T-cell (primary cell): ENCODE data around the gene RABEP1. TPM values are rescaled to one million over a fixed set of nuclear protein-coding genes. Genes with fewer than 3 reads are reported as not detected.
"Not testable (repeated sequence)": the region's sequence is repeated elsewhere in the genome, so short reads cannot be mapped to it uniquely, and the experiment has no call there.

ENCODE experiments used
- ATAC-seq, 4 experiments: fragments of 200-7000 bp in 3 of 4; fragments of 150-1000 bp in 1 of 4; cut with Tn5 transposase; replicated peaks in 1 of 4; 1 replicate in 3 of 4; 2 replicates in 1 of 4; pipeline ENCODE4 v1.10.0; 2021; ENCODE audit warnings: moderate library complexity in 3 of 4, mild to moderate bottlenecking in 2 of 4, moderate number of reproducible peaks in 1 of 4
- CTCF ChIA-PET, 2 donors: fragments of 300-600 bp; sonication (Branson Sonifier 250); formaldehyde crosslinking; loops; one replicate each; lab custom pipeline; 2022; ENCODE audit warnings: antibody characterized with exemption in 2 of 2; lab: Charles Lee
- POLR2A ChIA-PET, 2 donors: fragments of 300-600 bp; sonication (Branson Sonifier 250); formaldehyde crosslinking; loops; one replicate each; lab custom pipeline; 2022; ENCODE audit warnings: antibody characterized with exemption in 2 of 2; lab: Charles Lee
- DNase-seq, 35 experiments: peaks; one replicate each; pipeline versions ENCODE4 v3.0.0 to v3.0.0-alpha.2; 2013 to 2023
- H3K27ac ChIP-seq: one replicate; pipeline ENCODE4 v1.5.1; 2013; ENCODE audit warnings: low read length
- H3K27me3 ChIP-seq, 2 experiments: replicated peaks in 1 of 2; 1 replicate in 1 of 2; 2 replicates in 1 of 2; pipeline versions ENCODE4 v1.6.1 to v1.7.0; 2013; ENCODE audit warnings: low read length in 1 of 2, mixed read lengths in 1 of 2; ENCODE audit not compliant: control insufficient read depth in 2 of 2, insufficient read depth in 2 of 2; ENCODE audit errors: extremely low read depth in 1 of 2
- H3K36me3 ChIP-seq, 2 donors: 1 replicate in 1 of 2; 2 replicates in 1 of 2; pipeline versions ENCODE4 v1.6.1 to v1.7.0; 2013; ENCODE audit warnings: low read length in 1 of 2; ENCODE audit not compliant: control insufficient read depth in 2 of 2, insufficient read depth in 1 of 2; ENCODE audit errors: extremely low read depth in 1 of 2
- H3K4me1 ChIP-seq, 2 experiments: 1 replicate in 1 of 2; 2 replicates in 1 of 2; pipeline versions ENCODE4 v1.6.1 to v1.7.0; 2013; ENCODE audit warnings: low read length in 2 of 2, mixed read lengths in 1 of 2; ENCODE audit not compliant: insufficient read depth in 2 of 2, control insufficient read depth in 1 of 2; ENCODE audit errors: extremely low read depth in 1 of 2
- H3K4me3 ChIP-seq, 2 donors: 1 replicate in 1 of 2; 2 replicates in 1 of 2; pipeline versions ENCODE4 v1.5.1 to v1.7.0; 2013; ENCODE audit warnings: mild to moderate bottlenecking in 2 of 2, low read length in 1 of 2, moderate library complexity in 1 of 2; ENCODE audit not compliant: control insufficient read depth in 1 of 2; ENCODE audit errors: extremely low read depth in 1 of 2
- H3K9me3 ChIP-seq: 2 replicates; pipeline ENCODE4 v1.7.0; 2013
- H3K27ac Mint-ChIP-seq, 2 donors: one replicate each; pipeline ENCODE4 v1.8.0; 2020 to 2021; ENCODE audit warnings: mild to moderate bottlenecking in 2 of 2, mixed read lengths in 2 of 2
- H3K27me3 Mint-ChIP-seq, 2 donors: one replicate each; pipeline ENCODE4 v1.8.0; 2021 to 2022; ENCODE audit warnings: mixed read lengths in 2 of 2
- H3K36me3 Mint-ChIP-seq: one replicate; pipeline ENCODE4 v1.8.0; 2021; ENCODE audit warnings: mixed read lengths
- H3K4me1 Mint-ChIP-seq, 3 donors: one replicate each; pipeline ENCODE4 v1.8.0; 2020 to 2022; ENCODE audit warnings: mixed read lengths in 3 of 3, mild to moderate bottlenecking in 1 of 3
- H3K4me3 Mint-ChIP-seq, 3 donors: one replicate each; pipeline ENCODE4 v1.8.0; 2020 to 2022; ENCODE audit warnings: mild to moderate bottlenecking in 3 of 3, mixed read lengths in 3 of 3, moderate library complexity in 3 of 3
- H3K9me3 Mint-ChIP-seq, 3 donors: one replicate each; pipeline ENCODE4 v1.8.0; 2020 to 2022; ENCODE audit warnings: mixed read lengths in 3 of 3
- WGBS: methylation state at CpG from one replicate; pipeline ENCODE4 v1.1.5; 2013; ENCODE audit warnings: missing lambda C conversion rate; ENCODE audit not compliant: insufficient coverage; 5-methylcytosine and 5-hydroxymethylcytosine counted together
- total RNA-seq, 35 experiments: library from RNA in 6 of 35; stranded (reverse) in 6 of 35; fragments of 120-200 nt in 1 of 35; gene quantifications; one replicate each; pipeline versions ENCODE4 v1.2.1 to v1.2.4 and lab custom pipeline; 2013 to 2026

The RABEP1 gene
- total RNA-seq, result 10 to 100 TPM; 39.1 to 48.1 (median 47.7) TPM
- total RNA-seq (2013), result 55.8 TPM
- 68.8 to 200 (median 143) reads per million in 29 experiments for total RNA-seq (lab: John Stamatoyannopoulos, UW)

GRCh38 chr17:5281814-5282641 lies at the start of gene RABEP1:
Gene RABEP1, plus strand, starts transcription at chr17:5282284. Its CDS starts 203 bp downstream, at chr17:5282487.
- H3K27ac Mint-ChIP-seq, result peak within 1 kb of the TSS; percentile 85 to 86
- Histone ChIP-seq H3K4me1 (peaks cover 23 to 24% of the 10 kb centered on the region in 2 experiments), H3K27me3 (no peaks in the 10 kb centered on the region), H3K4me3 (peak within 1 kb of the TSS; percentile 65 to 72), H3K9me3 (no peaks in the 10 kb centered on the region), H3K36me3 (no peaks in the 10 kb centered on the region), H3K27ac (peak within 1 kb of the TSS; percentile 2)
- peak; percentile 80 to 96 (median 87) for DNase-seq
- ChIA-PET CTCF (interaction anchor here (0.5 to 0.6 kb wide), 2 partner anchors 29 to 99 kb away, joined by 3 to 4 read pairs; no protein-coding TSS in a partner anchor), POLR2A (interaction anchor here (0.6 kb wide), 2 partner anchors 314 to 633 kb away, joined by 3 to 5 read pairs; no protein-coding TSS in a partner anchor)
- peak; percentile 86 to 89 (median 88) for ATAC-seq
- WGBS, result 2% methylated on average over 93 of the region's 98 CpGs
- no peaks in the 10 kb centered on the region for H3K9me3 Mint-ChIP-seq
- peak within 1 kb of the TSS; percentile 84 to 92 (median 89) for H3K4me3 Mint-ChIP-seq
- no peaks in the 10 kb centered on the region for H3K36me3 Mint-ChIP-seq
- peaks cover 35 to 41% (median 38%) of the 10 kb centered on the region in 3 donors for H3K4me1 Mint-ChIP-seq
- H3K27me3 Mint-ChIP-seq, result no peaks in the 10 kb centered on the region

DNA sequence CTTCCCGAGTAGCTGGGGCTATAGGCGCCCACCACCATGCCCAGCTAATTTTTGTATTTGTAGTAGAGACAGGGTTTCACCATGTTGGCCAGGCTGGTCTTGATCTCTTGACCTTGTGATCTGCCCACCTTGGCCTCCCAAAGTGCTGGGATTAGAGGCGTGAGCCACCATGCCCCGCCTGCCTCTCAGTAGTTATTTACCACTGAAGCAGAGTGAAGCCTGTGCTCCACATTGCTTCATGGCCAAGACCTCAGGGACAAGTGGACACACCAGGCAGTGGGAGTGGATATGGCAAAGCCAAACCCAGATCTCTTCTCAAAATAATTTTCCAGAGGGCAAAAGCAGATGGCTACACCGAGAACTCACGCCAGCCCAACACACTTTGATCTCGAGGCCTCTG lies 48.6 kb upstream of the RABEP1 start:
- WGBS, result 94% methylated on average over 4 of the region's 7 CpGs
- H3K27ac ChIP-seq, POLR2A ChIA-PET, H3K4me3 ChIP-seq, H3K9me3 Mint-ChIP-seq, H3K36me3 Mint-ChIP-seq, H3K27me3 ChIP-seq, ATAC-seq, H3K36me3 ChIP-seq, H3K4me3 Mint-ChIP-seq, CTCF ChIA-PET, H3K9me3 ChIP-seq, H3K27me3 Mint-ChIP-seq, DNase-seq: not testable (repeated sequence)
- H3K4me1 Mint-ChIP-seq, result peaks cover 10 to 43% (median 24%) of the 10 kb centered on the region in 3 donors
- H3K4me1 ChIP-seq, result peaks cover 0 to 38% of the 10 kb centered on the region in 2 experiments
- H3K27ac Mint-ChIP-seq, result peak overlapping the region in 1 of 2 donors; percentile 72

DNA sequence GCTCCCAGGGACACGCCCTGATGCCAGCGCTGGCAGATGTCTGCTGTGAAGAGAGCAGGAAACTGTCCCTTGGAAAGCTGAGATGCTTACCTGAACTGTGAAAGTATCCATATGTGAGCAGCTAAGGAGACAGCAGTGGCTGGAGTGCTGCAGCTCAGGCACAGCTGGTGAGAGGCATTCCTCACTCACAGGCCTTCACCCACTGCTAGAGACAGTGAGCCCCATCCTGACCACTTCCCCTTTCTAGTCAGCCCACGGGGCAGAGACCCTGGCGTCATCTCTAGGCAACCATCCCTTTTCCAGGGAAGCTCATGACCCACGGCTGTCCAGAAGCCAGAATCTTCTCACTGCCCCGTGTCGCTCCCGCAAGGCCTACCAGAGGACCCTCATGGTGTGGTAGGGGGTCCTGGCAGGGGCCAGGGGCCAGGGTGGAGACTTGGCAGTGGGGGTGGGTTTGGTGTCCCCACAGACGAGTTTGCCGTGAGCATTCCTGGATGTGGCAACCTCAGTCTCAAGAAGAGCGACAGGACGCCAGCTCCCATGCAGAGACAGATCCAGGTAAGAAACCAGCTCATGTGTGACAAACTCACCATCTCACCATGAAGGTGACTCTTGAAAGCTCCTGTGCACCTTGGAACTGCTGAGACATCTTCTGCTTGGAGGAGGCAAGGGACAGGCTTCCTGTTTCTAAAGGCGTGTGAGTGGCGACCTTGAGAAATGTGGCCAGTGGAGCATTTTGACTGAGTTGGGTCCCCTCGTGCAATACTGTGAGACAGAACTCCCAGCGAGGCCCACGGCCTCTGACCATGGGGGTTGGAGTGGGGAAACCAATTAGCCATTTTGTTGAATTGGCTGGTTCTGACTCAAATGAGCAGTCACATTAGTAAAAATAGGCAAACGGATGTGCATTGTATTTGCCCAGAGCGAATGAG lies 47.2 kb upstream of the RABEP1 start, which contains the start of gene SCIMP:
SCIMP (minus strand) TSS at position 216 of the 932 bp plus-strand sequence; CDS start at position 111, 105 bp downstream.
- Histone ChIP-seq H3K27ac (no peak within 1 kb of the TSS), H3K4me3 (no peak within 1 kb of the TSS), H3K9me3 (no peaks in the 10 kb centered on the region), H3K27me3 (no peaks in the 10 kb centered on the region), H3K4me1 (peaks cover 0 to 34% of the 10 kb centered on the region in 2 experiments), H3K36me3 (peaks cover 0 to 3% of the 10 kb centered on the region in 2 donors)
- H3K27ac Mint-ChIP-seq, result peak within 1 kb of the TSS; percentile 55 to 78
- ChIA-PET CTCF (interaction anchor here (0.6 to 0.7 kb wide), 2 partner anchors 8 to 287 kb away, joined by 6 to 8 read pairs; no protein-coding TSS in a partner anchor), POLR2A (no interaction called here)
- peaks cover 10 to 39% (median 22%) of the 10 kb centered on the region in 3 donors for H3K4me1 Mint-ChIP-seq
- DNase-seq (peak in 1 of 35 experiments; percentile 40), ATAC-seq (no peak)
- H3K36me3 Mint-ChIP-seq, result peaks cover 9% of the 10 kb centered on the region
- no peak within 1 kb of the TSS for H3K4me3 Mint-ChIP-seq
- WGBS, result 80% methylated on average over 12 of the region's 19 CpGs
- H3K9me3 Mint-ChIP-seq, result peaks cover 0 to 5% (median 0%) of the 10 kb centered on the region in 3 donors
- H3K27me3 Mint-ChIP-seq, result no peaks in the 10 kb centered on the region

DNA sequence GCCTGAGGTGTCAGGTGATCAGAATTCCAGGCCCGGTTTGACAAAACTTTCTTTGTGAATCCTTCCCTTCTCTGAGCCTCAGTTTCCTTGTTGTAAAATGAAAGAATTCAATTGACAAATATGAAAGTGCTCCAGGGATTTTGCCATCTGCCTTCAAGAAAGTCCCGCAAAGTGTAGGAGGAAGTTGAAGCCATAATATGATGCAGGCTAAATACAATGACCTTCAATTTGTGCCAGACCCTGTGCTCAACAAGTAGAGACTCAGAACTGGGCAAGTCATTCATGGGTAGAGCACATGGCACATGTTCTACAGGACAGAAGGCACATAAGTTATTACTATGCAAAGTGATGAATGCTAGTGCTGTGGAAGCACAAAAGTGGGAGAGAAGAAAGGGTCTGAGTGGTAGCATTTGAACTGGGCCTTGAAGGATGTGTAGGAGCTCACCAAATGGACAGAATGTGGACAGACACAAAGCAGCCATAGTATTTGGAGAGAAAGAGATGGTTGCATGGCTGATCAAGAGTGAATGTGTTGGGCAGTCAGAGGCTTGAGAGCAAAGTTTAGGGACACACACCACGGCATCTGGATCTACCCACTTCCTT lies 45.0 kb upstream of the RABEP1 start:
- H3K4me1 Mint-ChIP-seq, result peaks cover 22 to 45% (median 31%) of the 10 kb centered on the region in 3 donors
- ChIA-PET CTCF (interaction anchor here (0.7 to 1.1 kb wide), 2 partner anchors 10 to 254 kb away, joined by 3 to 10 read pairs; no protein-coding TSS in a partner anchor), POLR2A (no interaction called here)
- no peak overlapping the region for H3K4me3 ChIP-seq
- no peak overlapping the region for H3K4me3 Mint-ChIP-seq
- H3K27ac Mint-ChIP-seq, result peak overlapping the region; percentile 81 to 85
- DNase-seq, result no peak
- H3K4me1 ChIP-seq, result peaks cover 9 to 42% of the 10 kb centered on the region in 2 experiments
- H3K27me3 Mint-ChIP-seq, result no peaks in the 10 kb centered on the region
- H3K9me3 ChIP-seq, result no peaks in the 10 kb centered on the region
- no peaks in the 10 kb centered on the region for H3K27me3 ChIP-seq
- WGBS, result 100% methylated on average over 1 of the region's 3 CpGs
- H3K9me3 Mint-ChIP-seq, result peaks cover 0 to 5% (median 0%) of the 10 kb centered on the region in 3 donors
- H3K36me3 ChIP-seq, result peaks cover 0 to 3% of the 10 kb centered on the region in 2 donors
- no peak for ATAC-seq
- H3K27ac ChIP-seq, result peak overlapping the region; percentile 60
- H3K36me3 Mint-ChIP-seq, result peaks cover 4% of the 10 kb centered on the region

GRCh38 chr17:5237541-5238016 lies 44.5 kb upstream of the RABEP1 start:
- peak overlapping the region; percentile 60 for H3K27ac ChIP-seq
- Mint-ChIP-seq H3K9me3 (peaks cover 0 to 5% (median 0%) of the 10 kb centered on the region in 3 donors), H3K4me1 (peaks cover 27 to 50% (median 36%) of the 10 kb centered on the region in 3 donors), H3K36me3 (peaks cover 4% of the 10 kb centered on the region), H3K27ac (peak overlapping the region; percentile 81 to 85), H3K27me3 (no peaks in the 10 kb centered on the region), H3K4me3 (no peak overlapping the region)
- H3K4me3 ChIP-seq, result no peak overlapping the region
- DNase-seq (peak in 19 of 35 experiments; percentile 4 to 64 (median 26)), ATAC-seq (peak in 3 of 4 experiments; percentile 48 to 60 (median 52))
- POLR2A ChIA-PET, result no interaction called here
- H3K9me3 ChIP-seq, result no peaks in the 10 kb centered on the region
- peaks cover 13 to 47% of the 10 kb centered on the region in 2 experiments for H3K4me1 ChIP-seq
- H3K36me3 ChIP-seq, result peaks cover 0 to 3% of the 10 kb centered on the region in 2 donors
- CTCF ChIA-PET, result interaction anchor here in 1 of 2 donors (0.6 to 1.1 kb wide), 2 partner anchors 10 to 42 kb away, joined by 3 to 10 read pairs; no protein-coding TSS in a partner anchor
- no peaks in the 10 kb centered on the region for H3K27me3 ChIP-seq
- WGBS, result 20% methylated on average over 2 of the region's 6 CpGs
